ENCODE measurements around the gene ITGA5.
"Not testable (repeated sequence)": the region's sequence is repeated elsewhere in the genome, so short reads cannot be mapped to it uniquely, and the experiment has no call there.

ITGA5 gene

GRCh38 chr12:54368709-54369596 is 50.1 kb downstream of the ITGA5 start:
- DNase-seq: peak; percentile 94

- peak; percentile 75 for DNase-seq
These were observed 50.9 kb downstream of the ITGA5 start for GRCh38 chr12:54368025-54368708.

GRCh38 chr12:54364413-54364812 is 54.7 kb downstream of the ITGA5 start, which contains the start of gene GPR84:
GPR84 (minus strand) TSS chr12:54364486; CDS start chr12:54363851, 635 bp downstream.
- peak; percentile 35 for DNase-seq

GRCh38 chr12:54363618-54364017 is 55.4 kb downstream of the ITGA5 start:
- no peak for DNase-seq

GRCh38 chr12:54363047-54363446 is 56.0 kb downstream of the ITGA5 start:
- no peak for DNase-seq

- DNase-seq: peak; percentile 88
These were observed 58.2 kb downstream of the ITGA5 start for GRCh38 chr12:54360717-54361456.

GRCh38 chr12:54359762-54360351 is 59.2 kb downstream of the ITGA5 start:
- DNase-seq: peak; percentile 66

GRCh38 chr12:54358945-54359761 is 59.9 kb downstream of the ITGA5 start:
- peak; percentile 99 for DNase-seq

GRCh38 chr12:54358191-54358944 is 60.7 kb downstream of the ITGA5 start:
- peak; percentile 69 for DNase-seq

- no peak for DNase-seq
These were observed 61.4 kb downstream of the ITGA5 start for GRCh38 chr12:54357506-54358190.

- peak; percentile 36 for DNase-seq
These were observed 62.1 kb downstream of the ITGA5 start for GRCh38 chr12:54356951-54357356.

GRCh38 chr12:54356228-54356627 is 62.8 kb downstream of the ITGA5 start:
- DNase-seq: no peak

- no peak for DNase-seq
These were observed 63.8 kb downstream of the ITGA5 start for GRCh38 chr12:54355104-54355815.

- not testable (repeated sequence) for DNase-seq
These were observed 64.8 kb downstream of the ITGA5 start for GRCh38 chr12:54354271-54354670.

GRCh38 chr12:54352891-54353874 is 65.9 kb downstream of the ITGA5 start:
- DNase-seq: peak; percentile 51

GRCh38 chr12:54352022-54352531 is 67.0 kb downstream of the ITGA5 start:
- no peak for DNase-seq

- DNase-seq: no peak
These were observed 67.7 kb downstream of the ITGA5 start for GRCh38 chr12:54351341-54351740.

GRCh38 chr12:54350743-54351142 is 68.3 kb downstream of the ITGA5 start:
- DNase-seq: no peak

All from OCI-M1 (cell line).